Endometrial microvascular endothelial cells (primary cell): ENCODE results near the gene EGFR. TPM values are rescaled to one million over a fixed set of nuclear protein-coding genes. Genes with fewer than 3 reads are reported as not detected.

Experiments used
- in situ Hi-C: cut with HindIII; loops from 2 replicates; pipeline ENCODE4 v1.10.0; 2017; ENCODE audit warnings: low sequenced_read_pairs, low pct_unique_long_range_greater_than_20kb; ENCODE audit errors: inconsistent ontology term
- total RNA-seq: library from RNA; depleted of rRNA; stranded (reverse); fragments of >200 nt; gene quantifications from one replicate; pipeline ENCODE4 v1.2.3, GENCODE V29; 2015; ENCODE audit errors: inconsistent ontology term

The EGFR gene
- total RNA-seq, 1 donor from 2014 or later = 4.8 TPM

DNA sequence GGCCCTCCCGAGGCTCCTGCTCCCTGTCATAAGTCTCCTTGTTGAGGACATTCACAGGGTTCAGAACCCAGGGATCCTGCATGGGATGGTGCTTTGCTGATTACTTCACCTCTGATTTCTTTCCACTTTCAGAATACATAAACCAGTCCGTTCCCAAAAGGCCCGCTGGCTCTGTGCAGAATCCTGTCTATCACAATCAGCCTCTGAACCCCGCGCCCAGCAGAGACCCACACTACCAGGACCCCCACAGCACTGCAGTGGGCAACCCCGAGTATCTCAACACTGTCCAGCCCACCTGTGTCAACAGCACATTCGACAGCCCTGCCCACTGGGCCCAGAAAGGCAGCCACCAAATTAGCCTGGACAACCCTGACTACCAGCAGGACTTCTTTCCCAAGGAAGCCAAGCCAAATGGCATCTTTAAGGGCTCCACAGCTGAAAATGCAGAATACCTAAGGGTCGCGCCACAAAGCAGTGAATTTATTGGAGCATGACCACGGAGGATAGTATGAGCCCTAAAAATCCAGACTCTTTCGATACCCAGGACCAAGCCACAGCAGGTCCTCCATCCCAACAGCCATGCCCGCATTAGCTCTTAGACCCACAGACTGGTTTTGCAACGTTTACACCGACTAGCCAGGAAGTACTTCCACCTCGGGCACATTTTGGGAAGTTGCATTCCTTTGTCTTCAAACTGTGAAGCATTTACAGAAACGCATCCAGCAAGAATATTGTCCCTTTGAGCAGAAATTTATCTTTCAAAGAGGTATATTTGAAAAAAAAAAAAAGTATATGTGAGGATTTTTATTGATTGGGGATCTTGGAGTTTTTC, 186.5 kb downstream of the EGFR start:
- in situ Hi-C loops = no loop called here

DNA sequence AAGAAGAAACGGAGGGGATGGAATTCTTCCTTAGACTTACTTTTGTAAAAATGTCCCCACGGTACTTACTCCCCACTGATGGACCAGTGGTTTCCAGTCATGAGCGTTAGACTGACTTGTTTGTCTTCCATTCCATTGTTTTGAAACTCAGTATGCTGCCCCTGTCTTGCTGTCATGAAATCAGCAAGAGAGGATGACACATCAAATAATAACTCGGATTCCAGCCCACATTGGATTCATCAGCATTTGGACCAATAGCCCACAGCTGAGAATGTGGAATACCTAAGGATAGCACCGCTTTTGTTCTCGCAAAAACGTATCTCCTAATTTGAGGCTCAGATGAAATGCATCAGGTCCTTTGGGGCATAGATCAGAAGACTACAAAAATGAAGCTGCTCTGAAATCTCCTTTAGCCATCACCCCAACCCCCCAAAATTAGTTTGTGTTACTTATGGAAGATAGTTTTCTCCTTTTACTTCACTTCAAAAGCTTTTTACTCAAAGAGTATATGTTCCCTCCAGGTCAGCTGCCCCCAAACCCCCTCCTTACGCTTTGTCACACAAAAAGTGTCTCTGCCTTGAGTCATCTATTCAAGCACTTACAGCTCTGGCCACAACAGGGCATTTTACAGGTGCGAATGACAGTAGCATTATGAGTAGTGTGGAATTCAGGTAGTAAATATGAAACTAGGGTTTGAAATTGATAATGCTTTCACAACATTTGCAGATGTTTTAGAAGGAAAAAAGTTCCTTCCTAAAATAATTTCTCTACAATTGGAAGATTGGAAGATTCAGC, 187.6 kb downstream of the EGFR start:
- in situ Hi-C loops = no loop called here

GRCh38 chr7:55207436-55208125, 188.8 kb downstream of the EGFR start:
- in situ Hi-C loops = no loop called here

DNA sequence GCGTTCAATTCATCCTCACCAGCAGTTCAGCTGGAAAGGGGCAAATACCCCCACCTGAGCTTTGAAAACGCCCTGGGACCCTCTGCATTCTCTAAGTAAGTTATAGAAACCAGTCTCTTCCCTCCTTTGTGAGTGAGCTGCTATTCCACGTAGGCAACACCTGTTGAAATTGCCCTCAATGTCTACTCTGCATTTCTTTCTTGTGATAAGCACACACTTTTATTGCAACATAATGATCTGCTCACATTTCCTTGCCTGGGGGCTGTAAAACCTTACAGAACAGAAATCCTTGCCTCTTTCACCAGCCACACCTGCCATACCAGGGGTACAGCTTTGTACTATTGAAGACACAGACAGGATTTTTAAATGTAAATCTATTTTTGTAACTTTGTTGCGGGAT, 190.5 kb downstream of the EGFR start:
- in situ Hi-C loops = no loop called here

GRCh38 chr7:55210176-55210575, 191.4 kb downstream of the EGFR start:
- in situ Hi-C loops = no loop called here

GRCh38 chr7:55210716-55211115, 191.9 kb downstream of the EGFR start:
- in situ Hi-C loops = no loop called here

DNA sequence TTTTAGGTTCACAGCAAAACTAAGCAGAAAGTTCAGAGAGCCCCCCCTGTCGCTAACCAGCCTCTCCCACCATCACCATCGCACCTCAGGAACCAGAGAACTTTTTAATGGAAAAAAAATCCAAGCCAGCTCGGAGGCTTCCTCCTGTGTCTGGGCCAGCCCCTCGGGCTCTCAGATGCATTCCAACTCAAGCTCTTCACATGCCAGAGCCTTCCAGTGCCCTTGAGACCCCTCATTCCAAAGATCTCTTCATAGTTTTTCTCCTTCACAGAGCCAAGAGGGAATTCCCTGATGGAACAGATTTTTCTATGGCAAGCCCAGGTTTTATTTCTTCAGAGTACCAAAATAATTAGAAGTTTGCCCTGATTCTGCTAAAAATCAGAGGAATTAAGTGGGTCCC, 192.9 kb downstream of the EGFR start:
- in situ Hi-C loops = no loop called here

DNA sequence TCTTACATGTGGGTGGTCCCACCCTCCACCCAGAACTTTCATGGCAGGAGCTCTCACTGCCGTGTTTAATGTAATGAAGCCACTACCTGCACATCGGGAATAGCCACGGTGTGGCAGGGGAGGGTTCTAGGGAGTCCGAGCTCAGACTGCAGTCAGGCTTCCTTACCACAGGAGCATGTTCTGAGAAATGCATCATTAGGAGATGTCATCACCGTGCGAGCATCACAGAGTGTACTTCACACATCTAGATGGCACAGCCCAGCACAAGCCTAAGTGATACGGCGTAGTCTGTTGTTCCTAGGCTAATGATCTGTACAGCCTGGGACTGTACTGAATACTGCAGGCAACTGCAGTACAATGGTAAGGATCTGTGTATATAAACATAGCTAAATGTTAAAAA, 193.4 kb downstream of the EGFR start:
- in situ Hi-C loops = no loop called here

- in situ Hi-C loops = no loop called here
Observed at GRCh38 chr7:55212838-55213237, 194.0 kb downstream of the EGFR start.

DNA sequence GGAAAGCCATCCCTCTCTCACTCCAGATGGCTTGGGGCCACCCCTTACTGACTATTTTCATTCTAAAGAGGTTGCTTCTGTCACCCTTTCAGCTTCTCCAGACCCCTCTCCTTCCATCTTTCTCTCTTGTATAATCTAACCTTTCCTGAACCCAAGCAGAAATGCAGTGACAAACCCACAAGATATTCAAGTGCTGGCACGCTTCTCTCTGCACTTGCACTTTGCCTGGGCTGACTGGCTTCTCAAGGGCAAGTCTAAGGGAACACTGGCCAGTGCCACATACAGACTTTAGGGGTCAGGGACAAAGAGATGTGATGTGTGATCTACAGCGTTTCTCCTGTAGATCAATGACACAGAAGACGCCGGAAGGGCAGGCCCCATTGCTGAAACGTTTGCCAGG, 195.9 kb downstream of the EGFR start:
- in situ Hi-C loops = no loop called here

- in situ Hi-C loops = no loop called here
Observed at GRCh38 chr7:55223023-55223422, 204.2 kb downstream of the EGFR start.

- in situ Hi-C loops = no loop called here
Observed at GRCh38 chr7:55224111-55224510, 205.3 kb downstream of the EGFR start.

DNA sequence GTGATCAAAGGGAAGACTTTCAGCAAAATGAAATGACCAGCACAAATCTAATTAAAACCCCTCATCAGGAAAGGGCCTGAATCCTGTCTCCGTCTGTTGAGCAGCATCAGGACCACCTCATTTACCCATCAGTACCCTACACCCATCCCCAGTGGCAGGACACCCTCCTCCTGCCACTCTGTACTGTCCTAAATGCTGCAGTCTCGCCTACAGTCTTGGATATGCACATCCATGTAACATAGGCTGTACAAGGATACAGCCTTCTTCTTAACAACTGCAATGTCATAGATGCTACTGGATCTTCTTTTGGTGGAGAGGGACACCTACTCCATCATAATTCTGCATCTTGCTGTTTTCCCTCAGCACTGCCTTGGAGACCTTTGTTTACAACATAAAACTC, 206.0 kb downstream of the EGFR start:
- in situ Hi-C loops = no loop called here

DNA sequence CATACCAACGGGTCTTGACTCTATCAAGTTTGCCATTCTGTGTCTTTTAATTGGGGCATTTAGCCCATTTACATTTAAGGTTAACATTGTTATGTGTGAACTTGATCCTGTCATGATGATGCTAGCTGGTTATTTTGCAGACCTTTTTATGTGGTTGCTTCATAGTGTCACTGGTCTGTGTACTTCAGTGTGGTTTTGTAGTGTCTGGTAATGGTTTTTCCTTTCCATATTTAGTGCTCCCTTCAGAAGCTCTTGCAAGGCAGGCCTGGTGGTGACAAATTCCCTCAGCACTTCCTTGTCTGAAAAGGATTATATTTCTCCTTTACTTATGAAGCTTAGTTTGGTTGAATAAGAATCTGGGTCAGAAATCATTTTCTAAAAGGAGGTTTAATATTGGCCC, 211.2 kb downstream of the EGFR start:
- in situ Hi-C loops = no loop called here

GRCh38 chr7:55231736-55232280, 213.0 kb downstream of the EGFR start:
- in situ Hi-C loops = no loop called here

GRCh38 chr7:55233001-55233400, 214.2 kb downstream of the EGFR start:
- in situ Hi-C loops = no loop called here

- in situ Hi-C loops = no loop called here
Observed at GRCh38 chr7:55234408-55234807, 215.6 kb downstream of the EGFR start.

DNA sequence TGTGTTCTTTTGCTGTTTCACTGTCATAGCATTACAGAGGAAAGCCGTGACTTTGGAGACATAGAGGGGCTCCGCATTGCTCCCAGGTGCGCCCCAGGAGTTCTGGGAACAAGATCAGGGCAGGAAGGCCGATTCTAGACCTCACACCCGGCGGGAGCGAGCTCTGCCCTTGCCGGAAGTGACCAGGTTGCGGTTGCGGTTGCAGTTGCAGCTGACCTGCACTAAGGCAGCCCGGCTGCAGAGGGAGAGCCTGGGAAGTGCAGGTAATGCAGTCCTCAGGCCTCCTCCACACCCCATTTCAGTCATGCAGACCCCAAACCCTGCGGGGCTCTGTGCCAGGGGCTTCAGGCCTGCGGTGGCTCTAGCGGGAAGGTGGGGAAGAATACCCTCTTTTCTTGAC, 216.3 kb downstream of the EGFR start:
- in situ Hi-C loops = no loop called here

GRCh38 chr7:55235801-55236200, 217.0 kb downstream of the EGFR start:
- in situ Hi-C loops = no loop called here
